GM10847 (cell line): Measurements from ENCODE around the gene ISCA1.

Experiments used
- POLR2A ChIP-seq: IDR thresholded peaks from 2 replicates; pipeline ENCODE4 v1.6.1; 2011; ENCODE audit not compliant: insufficient read length; ENCODE audit errors: extremely low read depth

ISCA1 gene

GRCh38 chr9:86282077-86282978 lies at the start of gene ISCA1:
Gene ISCA1, minus strand, starts transcription at chr9:86282538. Its CDS starts 80 bp downstream, at chr9:86282458.
- peak; percentile 80 for TF ChIP-seq POLR2A

- no peak for TF ChIP-seq POLR2A
Measured at GRCh38 chr9:86330186-86330585, 47.8 kb upstream of the ISCA1 start.

GRCh38 chr9:86329649-86330048 lies 47.3 kb upstream of the ISCA1 start:
- no peak for TF ChIP-seq POLR2A

- no peak for TF ChIP-seq POLR2A
Measured at GRCh38 chr9:86328156-86328555, 45.8 kb upstream of the ISCA1 start.

GRCh38 chr9:86326536-86326935 lies 44.2 kb upstream of the ISCA1 start:
- no peak for TF ChIP-seq POLR2A

GRCh38 chr9:86324901-86325300 lies 42.6 kb upstream of the ISCA1 start:
- TF ChIP-seq POLR2A = no peak

GRCh38 chr9:86324308-86324707 lies 42.0 kb upstream of the ISCA1 start:
- TF ChIP-seq POLR2A = no peak

GRCh38 chr9:86322973-86323644 lies 40.8 kb upstream of the ISCA1 start:
- no peak for TF ChIP-seq POLR2A

- no peak for TF ChIP-seq POLR2A
Measured at GRCh38 chr9:86321373-86321772, 39.0 kb upstream of the ISCA1 start.

GRCh38 chr9:86318187-86318586 lies 35.8 kb upstream of the ISCA1 start:
- no peak for TF ChIP-seq POLR2A

GRCh38 chr9:86315078-86315477 lies 32.7 kb upstream of the ISCA1 start:
- TF ChIP-seq POLR2A = no peak

GRCh38 chr9:86308687-86309086 lies 26.3 kb upstream of the ISCA1 start:
- no peak for TF ChIP-seq POLR2A

- TF ChIP-seq POLR2A = no peak
Measured at GRCh38 chr9:86304236-86304730, 21.9 kb upstream of the ISCA1 start.

- TF ChIP-seq POLR2A = no peak
Measured at GRCh38 chr9:86303316-86303975, 21.1 kb upstream of the ISCA1 start.

- no peak for TF ChIP-seq POLR2A
Measured at GRCh38 chr9:86301686-86302085, 19.3 kb upstream of the ISCA1 start.

- TF ChIP-seq POLR2A = no peak
Measured at GRCh38 chr9:86300701-86301100, 18.4 kb upstream of the ISCA1 start.
